Fibroblast of skin of scalp (primary cell): Measurements from ENCODE around the gene DBX2. TPM values are rescaled to one million over a fixed set of nuclear protein-coding genes. Genes with fewer than 3 reads are reported as not detected.
"Not testable (repeated sequence)": the region's sequence is repeated elsewhere in the genome, so short reads cannot be mapped to it uniquely, and the experiment has no call there.

Experiments
- DNase-seq: peaks from one replicate; pipeline ENCODE4 v3.0.0-alpha.2; 2013
- polyA plus RNA-seq, 2 experiments: library from polyadenylated mRNA; unstranded; fragments of 120-200 nt; gene quantifications; one replicate each; pipeline ENCODE4 v1.2.1, GENCODE V29; 2013; ENCODE audit not compliant: insufficient read length in 2 of 2

Gene DBX2
- not detected for polyA plus RNA-seq (2013, experiment 1 of 2; ENCODE audit: insufficient read length)
- polyA plus RNA-seq (2013, experiment 2 of 2; ENCODE audit: insufficient read length), result not detected

GRCh38 chr12:45050751-45051571 lies at the start of gene DBX2:
DBX2 (minus strand) TSS chr12:45051099; CDS start chr12:45050927, 172 bp downstream.
- no peak for DNase-seq

- DNase-seq, result no peak
Measured at GRCh38 chr12:45098766-45099165, 47.9 kb upstream of the DBX2 start.

- DNase-seq, result not testable (repeated sequence)
Measured at GRCh38 chr12:45095417-45095816, 44.5 kb upstream of the DBX2 start.

- DNase-seq, result no peak
Measured at GRCh38 chr12:45093051-45093450, 42.2 kb upstream of the DBX2 start.

GRCh38 chr12:45089411-45090075 lies 38.6 kb upstream of the DBX2 start:
- DNase-seq, result no peak

GRCh38 chr12:45088608-45089007 lies 37.7 kb upstream of the DBX2 start:
- no peak for DNase-seq

GRCh38 chr12:45084248-45084647 lies 33.3 kb upstream of the DBX2 start:
- not testable (repeated sequence) for DNase-seq

- no peak for DNase-seq
Measured at GRCh38 chr12:45077251-45077650, 26.4 kb upstream of the DBX2 start.

GRCh38 chr12:45076417-45077026 lies 25.6 kb upstream of the DBX2 start:
- no peak for DNase-seq

- no peak for DNase-seq
Measured at GRCh38 chr12:45075587-45076282, 24.8 kb upstream of the DBX2 start.

GRCh38 chr12:45065125-45065626 lies 14.3 kb upstream of the DBX2 start:
- no peak for DNase-seq

- no peak for DNase-seq
Measured at GRCh38 chr12:45060976-45061375, 10.1 kb upstream of the DBX2 start.

GRCh38 chr12:45051572-45052125 lies 750 bp upstream of the DBX2 start:
- peak; percentile 5 for DNase-seq

GRCh38 chr12:45049912-45050750 lies 768 bp downstream of the DBX2 start:
- DNase-seq, result no peak

- no peak for DNase-seq
Measured at GRCh38 chr12:45042599-45042998, 8.3 kb downstream of the DBX2 start.

- no peak for DNase-seq
Measured at GRCh38 chr12:45040977-45041376, 9.9 kb downstream of the DBX2 start.

- DNase-seq, result no peak
Measured at GRCh38 chr12:45039757-45040156, 11.1 kb downstream of the DBX2 start.

- DNase-seq, result no peak
Measured at GRCh38 chr12:45034861-45035265, 16.0 kb downstream of the DBX2 start.

GRCh38 chr12:45017916-45018315 lies 33.0 kb downstream of the DBX2 start:
- no peak for DNase-seq

GRCh38 chr12:45014396-45014795 lies 36.5 kb downstream of the DBX2 start:
- DNase-seq, result no peak

- DNase-seq, result no peak
Measured at GRCh38 chr12:45012749-45013148, 38.1 kb downstream of the DBX2 start.
